Neural cell (in vitro differentiated cells): ENCODE data around the gene RPL19. TPM values are rescaled to one million over a fixed set of nuclear protein-coding genes. Genes with fewer than 3 reads are reported as not detected.

ENCODE experiments used
- H2AFZ ChIP-seq: fragments of 200-600, 300-800 bp; sonication (generic), shearing (Covaris generic); 2 replicates; pipeline ENCODE4 v1.6.0; 2014; ENCODE audit warnings: low read depth, mild to moderate bottlenecking, antibody characterized with exemption, low read length, moderate library complexity
- H3F3A ChIP-seq: fragments of 200-600 bp; shearing (Covaris generic); 2 replicates; pipeline ENCODE4 v1.6.1; 2016; ENCODE audit warnings: mild to moderate bottlenecking, moderate library complexity, mixed read lengths, antibody characterized with exemption, low read length; ENCODE audit not compliant: insufficient read depth, poor library complexity, severe bottlenecking
- H3K27ac ChIP-seq: fragments of 200-600, 300-800 bp; sonication (generic), shearing (Covaris generic); 2 replicates; pipeline ENCODE4 v1.5.1; 2014; ENCODE audit warnings: mild to moderate bottlenecking, low read length, moderate library complexity
- H3K27me3 ChIP-seq: fragments of 300-800, 200-600 bp; sonication (generic), shearing (Covaris generic); 2 replicates; pipeline ENCODE4 v1.6.0; 2014; ENCODE audit warnings: mild to moderate bottlenecking, low read depth, low read length, moderate library complexity; ENCODE audit not compliant: insufficient read depth
- H3K36me3 ChIP-seq: fragments of 300-800, 200-600 bp; sonication (generic), shearing (Covaris generic); 2 replicates; pipeline ENCODE4 v1.5.1; 2014; ENCODE audit warnings: mild to moderate bottlenecking, antibody characterized with exemption, low read length, moderate library complexity; ENCODE audit not compliant: insufficient read depth
- H3K4me2 ChIP-seq: fragments of 300-800, 200-600 bp; sonication (generic), shearing (Covaris generic); 2 replicates; pipeline ENCODE4 v1.6.0; 2014; ENCODE audit warnings: mild to moderate bottlenecking, low read length
- H3K4me3 ChIP-seq: fragments of 300-800, 200-600 bp; sonication (generic), shearing (Covaris generic); 2 replicates; pipeline ENCODE4 v1.5.1; 2014; ENCODE audit warnings: mild to moderate bottlenecking, low read length, moderate library complexity
- H3K79me2 ChIP-seq: fragments of 200-600 bp; shearing (Covaris generic); replicated peaks from 2 replicates; pipeline ENCODE4 v1.6.0; 2014; ENCODE audit warnings: mild to moderate bottlenecking, low read length, moderate library complexity; ENCODE audit not compliant: insufficient read depth
- H3K9ac ChIP-seq: fragments of 300-800, 200-600 bp; sonication (generic), shearing (Covaris generic); 2 replicates; pipeline ENCODE4 v1.6.1; 2016; ENCODE audit warnings: mild to moderate bottlenecking, low read length, mixed read lengths
- H3K9me2 ChIP-seq: fragments of 200-600 bp; shearing (Covaris generic); 2 replicates; pipeline ENCODE4 v1.6.1; 2016; ENCODE audit warnings: mild to moderate bottlenecking, low read length, mixed read lengths; ENCODE audit not compliant: insufficient read depth
- H3K9me3 ChIP-seq: fragments of 200-600, 300-800 bp; sonication (generic), shearing (Covaris generic); 2 replicates; pipeline ENCODE4 v1.6.1; 2016; ENCODE audit warnings: mild to moderate bottlenecking, mixed run types, low read length, moderate library complexity, mixed read lengths
- H4K20me1 ChIP-seq: fragments of 200-600 bp; shearing (Covaris generic); 2 replicates; pipeline ENCODE4 v1.6.1; 2016; ENCODE audit warnings: mild to moderate bottlenecking, mixed run types; ENCODE audit not compliant: insufficient read depth
- EP300 ChIP-seq: fragments of 450-650 bp; conservative IDR thresholded peaks from 2 replicates; pipeline ENCODE4 v1.6.1; 2014; ENCODE audit warnings: antibody characterized with exemption, mild to moderate bottlenecking, moderate library complexity; ENCODE audit not compliant: poor library complexity, severe bottlenecking
- EZH2 ChIP-seq: fragments of 200-600, 300-800 bp; shearing (Covaris generic), sonication (generic); IDR thresholded peaks from 2 replicates; pipeline ENCODE4 v1.6.1; 2014; ENCODE audit warnings: antibody characterized with exemption, low read length, borderline replicate concordance, mild to moderate bottlenecking; ENCODE audit not compliant: insufficient read depth, poor library complexity, severe bottlenecking
- MXI1 ChIP-seq: fragments of 450-650 bp; conservative IDR thresholded peaks from 2 replicates; pipeline ENCODE4 v1.6.1; 2014; ENCODE audit warnings: antibody characterized with exemption, mild to moderate bottlenecking; ENCODE audit not compliant: poor library complexity, severe bottlenecking
- POLR2AphosphoS5 ChIP-seq: IDR thresholded peaks from 2 replicates; pipeline ENCODE4 v1.6.1; 2012
- RAD21 ChIP-seq: fragments of 450-650 bp; conservative IDR thresholded peaks from 2 replicates; pipeline ENCODE4 v1.6.1; 2014; ENCODE audit warnings: antibody characterized with exemption, mild to moderate bottlenecking, moderate library complexity
- SMC3 ChIP-seq: fragments of 450-650 bp; conservative IDR thresholded peaks from 2 replicates; pipeline ENCODE4 v1.6.1; 2014; ENCODE audit warnings: antibody characterized with exemption, mild to moderate bottlenecking, moderate library complexity; ENCODE audit not compliant: poor library complexity
- TAF1 ChIP-seq: IDR thresholded peaks from 2 replicates; pipeline ENCODE4 v1.6.1; 2012; ENCODE audit warnings: low read depth
- polyA plus RNA-seq: library from polyadenylated mRNA; depleted of rRNA; stranded (reverse); fragments of >200 nt; gene quantifications from 2 replicates; pipeline ENCODE4 v1.2.3, GENCODE V29; 2014
- TF ChIP-seq, protein P1 (sequence below): fragments of 450-650 bp; IDR thresholded peaks from 2 replicates; pipeline ENCODE4 v1.5.1; 2014; ENCODE audit warnings: antibody characterized with exemption, mild to moderate bottlenecking, moderate library complexity; ENCODE audit not compliant: poor library complexity, severe bottlenecking
- TF ChIP-seq, protein P2 (sequence below): IDR thresholded peaks from 2 replicates; pipeline ENCODE4 v1.6.1; 2012; ENCODE audit warnings: borderline replicate concordance

Gene RPL19
- polyA plus RNA-seq, 1 donor from 2014 or later, result 1,623 TPM

DNA sequence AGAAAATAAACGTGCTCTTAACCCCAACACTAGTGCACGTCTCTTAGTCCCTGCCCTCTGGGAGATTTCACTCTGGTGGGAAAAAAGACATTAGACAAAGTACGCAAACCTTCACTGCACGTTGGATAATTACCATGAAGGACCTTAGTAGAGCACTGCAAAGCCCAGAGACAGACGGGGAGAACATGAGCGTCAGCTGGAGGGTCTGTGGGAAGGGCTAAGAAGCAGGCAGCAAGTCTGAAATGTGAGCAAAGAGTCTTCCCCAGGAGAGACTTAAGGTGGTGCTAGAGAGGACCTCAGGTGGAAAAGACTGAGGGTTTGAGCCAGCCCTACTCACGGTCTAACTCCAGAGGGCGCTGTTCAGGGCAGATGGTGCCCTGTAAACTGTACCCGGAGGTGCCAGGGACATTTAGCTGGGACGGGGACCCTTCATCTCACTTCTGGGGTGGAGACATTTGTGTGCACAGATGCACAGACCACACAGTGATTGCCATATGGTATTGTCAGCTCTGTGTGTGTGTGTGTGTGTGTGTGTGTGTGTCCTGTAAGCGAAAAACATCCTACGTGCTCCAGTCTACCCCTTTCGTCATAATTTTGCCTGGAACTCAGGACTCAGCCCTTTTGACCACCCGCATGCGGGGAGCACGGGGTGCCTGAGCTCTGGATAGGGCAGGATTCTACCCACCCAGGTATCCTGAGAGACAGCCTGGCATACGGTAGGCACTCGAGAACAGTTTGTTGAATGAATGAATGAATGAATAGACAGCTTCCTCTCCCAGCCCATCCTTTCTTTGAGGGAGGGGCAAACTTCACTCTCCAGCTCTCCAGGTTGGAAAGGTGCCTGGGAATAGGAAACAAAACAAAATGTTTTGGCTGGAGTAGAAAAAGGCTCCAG lies 35.7 kb downstream of the RPL19 start:
- no peak overlapping the region for H3K4me2 ChIP-seq
- no peak overlapping the region for H2AFZ ChIP-seq

DNA sequence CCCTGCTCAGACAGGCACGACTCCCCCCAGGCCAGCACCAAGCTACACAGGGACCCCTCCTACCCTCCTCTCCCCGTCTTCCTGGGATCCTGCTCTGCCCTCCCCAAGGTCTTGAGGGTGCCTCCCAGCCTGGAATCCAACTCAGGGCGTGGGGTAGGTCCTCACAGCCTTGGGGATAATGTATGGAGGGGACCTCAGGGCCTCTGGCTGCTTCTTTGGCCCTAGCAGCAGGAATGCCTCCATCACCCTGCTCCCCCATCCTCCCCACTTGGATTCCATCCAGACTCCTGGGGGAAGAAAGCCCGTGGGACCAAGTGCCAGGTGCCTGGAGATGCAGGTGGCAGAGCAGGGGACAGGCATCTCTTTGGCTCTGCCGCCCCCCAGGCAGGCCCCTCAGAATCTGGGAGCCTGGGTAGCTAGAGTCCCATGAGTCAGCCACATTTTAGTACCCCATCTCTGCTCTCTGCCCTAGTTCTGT lies 36.4 kb downstream of the RPL19 start:
- Histone ChIP-seq H3K4me2 (no peak overlapping the region), H3K79me2 (no peaks in the 10 kb centered on the region), H3K27ac (no peak overlapping the region), H2AFZ (no peak overlapping the region), H4K20me1 (no peaks in the 10 kb centered on the region), H3K4me3 (no peak overlapping the region), H3K9me3 (no peaks in the 10 kb centered on the region), H3K36me3 (no peaks in the 10 kb centered on the region), H3K9me2 (no peaks in the 10 kb centered on the region), H3K27me3 (no peaks in the 10 kb centered on the region), H3K9ac (no peak overlapping the region), H3F3A (no peaks in the 10 kb centered on the region)
- TF ChIP-seq EZH2 (no peak), TAF1 (no peak), RAD21 (no peak), MXI1 (no peak), POLR2AphosphoS5 (no peak), SMC3 (no peak), EP300 (no peak)
- TF ChIP-seq, protein P1, sequence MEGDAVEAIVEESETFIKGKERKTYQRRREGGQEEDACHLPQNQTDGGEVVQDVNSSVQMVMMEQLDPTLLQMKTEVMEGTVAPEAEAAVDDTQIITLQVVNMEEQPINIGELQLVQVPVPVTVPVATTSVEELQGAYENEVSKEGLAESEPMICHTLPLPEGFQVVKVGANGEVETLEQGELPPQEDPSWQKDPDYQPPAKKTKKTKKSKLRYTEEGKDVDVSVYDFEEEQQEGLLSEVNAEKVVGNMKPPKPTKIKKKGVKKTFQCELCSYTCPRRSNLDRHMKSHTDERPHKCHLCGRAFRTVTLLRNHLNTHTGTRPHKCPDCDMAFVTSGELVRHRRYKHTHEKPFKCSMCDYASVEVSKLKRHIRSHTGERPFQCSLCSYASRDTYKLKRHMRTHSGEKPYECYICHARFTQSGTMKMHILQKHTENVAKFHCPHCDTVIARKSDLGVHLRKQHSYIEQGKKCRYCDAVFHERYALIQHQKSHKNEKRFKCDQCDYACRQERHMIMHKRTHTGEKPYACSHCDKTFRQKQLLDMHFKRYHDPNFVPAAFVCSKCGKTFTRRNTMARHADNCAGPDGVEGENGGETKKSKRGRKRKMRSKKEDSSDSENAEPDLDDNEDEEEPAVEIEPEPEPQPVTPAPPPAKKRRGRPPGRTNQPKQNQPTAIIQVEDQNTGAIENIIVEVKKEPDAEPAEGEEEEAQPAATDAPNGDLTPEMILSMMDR, result no peak

More for the DNA sequence above, 35.7 kb downstream of the RPL19 start:
- Histone ChIP-seq H3F3A (no peaks in the 10 kb centered on the region), H4K20me1 (no peaks in the 10 kb centered on the region), H3K9me2 (no peaks in the 10 kb centered on the region), H3K4me3 (no peak overlapping the region), H3K36me3 (no peaks in the 10 kb centered on the region), H3K9me3 (no peaks in the 10 kb centered on the region), H3K27me3 (no peaks in the 10 kb centered on the region), H3K27ac (no peak overlapping the region), H3K79me2 (no peaks in the 10 kb centered on the region), H3K9ac (no peak overlapping the region)
- TF ChIP-seq EZH2 (no peak), EP300 (no peak), SMC3 (peak; percentile 23), POLR2AphosphoS5 (no peak), MXI1 (no peak), RAD21 (no peak), TAF1 (no peak)
- TF ChIP-seq, protein P2, sequence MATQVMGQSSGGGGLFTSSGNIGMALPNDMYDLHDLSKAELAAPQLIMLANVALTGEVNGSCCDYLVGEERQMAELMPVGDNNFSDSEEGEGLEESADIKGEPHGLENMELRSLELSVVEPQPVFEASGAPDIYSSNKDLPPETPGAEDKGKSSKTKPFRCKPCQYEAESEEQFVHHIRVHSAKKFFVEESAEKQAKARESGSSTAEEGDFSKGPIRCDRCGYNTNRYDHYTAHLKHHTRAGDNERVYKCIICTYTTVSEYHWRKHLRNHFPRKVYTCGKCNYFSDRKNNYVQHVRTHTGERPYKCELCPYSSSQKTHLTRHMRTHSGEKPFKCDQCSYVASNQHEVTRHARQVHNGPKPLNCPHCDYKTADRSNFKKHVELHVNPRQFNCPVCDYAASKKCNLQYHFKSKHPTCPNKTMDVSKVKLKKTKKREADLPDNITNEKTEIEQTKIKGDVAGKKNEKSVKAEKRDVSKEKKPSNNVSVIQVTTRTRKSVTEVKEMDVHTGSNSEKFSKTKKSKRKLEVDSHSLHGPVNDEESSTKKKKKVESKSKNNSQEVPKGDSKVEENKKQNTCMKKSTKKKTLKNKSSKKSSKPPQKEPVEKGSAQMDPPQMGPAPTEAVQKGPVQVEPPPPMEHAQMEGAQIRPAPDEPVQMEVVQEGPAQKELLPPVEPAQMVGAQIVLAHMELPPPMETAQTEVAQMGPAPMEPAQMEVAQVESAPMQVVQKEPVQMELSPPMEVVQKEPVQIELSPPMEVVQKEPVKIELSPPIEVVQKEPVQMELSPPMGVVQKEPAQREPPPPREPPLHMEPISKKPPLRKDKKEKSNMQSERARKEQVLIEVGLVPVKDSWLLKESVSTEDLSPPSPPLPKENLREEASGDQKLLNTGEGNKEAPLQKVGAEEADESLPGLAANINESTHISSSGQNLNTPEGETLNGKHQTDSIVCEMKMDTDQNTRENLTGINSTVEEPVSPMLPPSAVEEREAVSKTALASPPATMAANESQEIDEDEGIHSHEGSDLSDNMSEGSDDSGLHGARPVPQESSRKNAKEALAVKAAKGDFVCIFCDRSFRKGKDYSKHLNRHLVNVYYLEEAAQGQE, result no peak
- TF ChIP-seq, protein P1, result peak; percentile 79
